Stimulated activated CD8-positive, alpha-beta memory T cell treated with anti-CD3 and anti-CD28 coated beads, Interleukin-4, amount 100 ng/mL, for 4 hours (primary cell): ENCODE measurements around the gene UBE2D3.
A peak's percentile ranks its signal among the peaks of the same experiment; 100 is the strongest.

Experiments used
- DNase-seq, 2 donors: peaks; one replicate each; pipeline ENCODE4 v3.0.0-alpha.2; 2020; ENCODE audit warnings: low read depth in 2 of 2, low spot score in 1 of 2

The UBE2D3 gene

GRCh38 chr4:102792361-102792936 is 34.9 kb downstream of the UBE2D3 start:
- DNase-seq: no peak

- no peak for DNase-seq
Measured at GRCh38 chr4:102791318-102791835, 36.0 kb downstream of the UBE2D3 start.

- DNase-seq: no peak
Measured at GRCh38 chr4:102789317-102789717, 38.0 kb downstream of the UBE2D3 start.

- no peak for DNase-seq
Measured at GRCh38 chr4:102787944-102788343, 39.4 kb downstream of the UBE2D3 start.

GRCh38 chr4:102787096-102787881 is 40.1 kb downstream of the UBE2D3 start:
- no peak for DNase-seq

- no peak for DNase-seq
Measured at GRCh38 chr4:102786279-102786678, 41.1 kb downstream of the UBE2D3 start.

- no peak for DNase-seq
Measured at GRCh38 chr4:102783006-102783405, 44.3 kb downstream of the UBE2D3 start.

- DNase-seq: no peak
Measured at GRCh38 chr4:102781570-102781969, 45.8 kb downstream of the UBE2D3 start.

- no peak for DNase-seq
Measured at GRCh38 chr4:102780476-102781144, 46.7 kb downstream of the UBE2D3 start.

GRCh38 chr4:102779204-102779603 is 48.1 kb downstream of the UBE2D3 start:
- no peak for DNase-seq

- no peak for DNase-seq
Measured at GRCh38 chr4:102778720-102779119, 48.6 kb downstream of the UBE2D3 start.

- no peak for DNase-seq
Measured at GRCh38 chr4:102775805-102776204, 51.5 kb downstream of the UBE2D3 start.

GRCh38 chr4:102774254-102774653 is 53.1 kb downstream of the UBE2D3 start:
- DNase-seq: no peak

GRCh38 chr4:102772738-102773340 is 54.5 kb downstream of the UBE2D3 start:
- no peak for DNase-seq

GRCh38 chr4:102764901-102765300 is 62.5 kb downstream of the UBE2D3 start:
- no peak for DNase-seq

- no peak for DNase-seq
Measured at GRCh38 chr4:102761906-102762305, 65.4 kb downstream of the UBE2D3 start.

GRCh38 chr4:102761296-102761701 is 66.1 kb downstream of the UBE2D3 start:
- no peak for DNase-seq

- DNase-seq: peak; percentile 50 to 66
Measured at GRCh38 chr4:102760645-102761295, 66.6 kb downstream of the UBE2D3 start, which contains the start of gene MANBA. MANBA (minus strand) TSS chr4:102760968; CDS start chr4:102760894, 74 bp downstream.

- DNase-seq: no peak
Measured at GRCh38 chr4:102759831-102760644, 67.3 kb downstream of the UBE2D3 start.
